GM18951 (cell line): Measurements from ENCODE around the gene HSF2BP.
"Not testable (repeated sequence)": the region's sequence is repeated elsewhere in the genome, so short reads cannot be mapped to it uniquely, and the experiment has no call there.

Source experiments
- POLR2A ChIP-seq: IDR thresholded peaks from 4 replicates; pipeline ENCODE4 v1.6.1; 2011; ENCODE audit warnings: mild to moderate bottlenecking; ENCODE audit not compliant: insufficient read length, insufficient read depth; ENCODE audit errors: extremely low read depth
- in situ Hi-C: fragments of 300-500 bp; cut with MboI; formaldehyde crosslinking; loops from one replicate; pipeline ENCODE4 v1.12.0; 2022; ENCODE audit warnings: low sequenced_read_pairs, mixed read lengths, inconsistent platforms; ENCODE audit not compliant: unreplicated experiment

The HSF2BP gene

GRCh38 chr21:43581453-43581852 lies 77.8 kb downstream of the HSF2BP start:
- TF ChIP-seq POLR2A: no peak

GRCh38 chr21:43578677-43579303 lies 80.5 kb downstream of the HSF2BP start:
- TF ChIP-seq POLR2A: no peak
- in situ Hi-C loops: no loop called here

More at GRCh38 chr21:43581453-43581852, 77.8 kb downstream of the HSF2BP start:
- in situ Hi-C loops: no loop called here

GRCh38 chr21:43575473-43575844 lies 83.8 kb downstream of the HSF2BP start:
- in situ Hi-C loops: no loop called here

GRCh38 chr21:43574741-43575472 lies 84.4 kb downstream of the HSF2BP start:
- TF ChIP-seq POLR2A: no peak
- in situ Hi-C loops: no loop called here

More at GRCh38 chr21:43575473-43575844, 83.8 kb downstream of the HSF2BP start:
- no peak for TF ChIP-seq POLR2A

- no peak for TF ChIP-seq POLR2A
- in situ Hi-C loops: no loop called here
These were observed 85.4 kb downstream of the HSF2BP start for GRCh38 chr21:43573921-43574320.

- in situ Hi-C loops: no loop called here
- no peak for TF ChIP-seq POLR2A
These were observed 86.8 kb downstream of the HSF2BP start for GRCh38 chr21:43572446-43572845.

- TF ChIP-seq POLR2A: no peak
These were observed 87.3 kb downstream of the HSF2BP start for GRCh38 chr21:43571976-43572375.

GRCh38 chr21:43570195-43570594 lies 89.1 kb downstream of the HSF2BP start:
- in situ Hi-C loops: not testable (repeated sequence)

More at GRCh38 chr21:43571976-43572375, 87.3 kb downstream of the HSF2BP start:
- in situ Hi-C loops: no loop called here

- in situ Hi-C loops: not testable (repeated sequence)
These were observed 96.8 kb downstream of the HSF2BP start for GRCh38 chr21:43562451-43562850.

GRCh38 chr21:43540561-43540960 lies 118.7 kb downstream of the HSF2BP start:
- in situ Hi-C loops: not testable (repeated sequence)

GRCh38 chr21:43522495-43523131 lies 136.7 kb downstream of the HSF2BP start:
- in situ Hi-C loops: not testable (repeated sequence)

GRCh38 chr21:43517701-43518100 lies 141.6 kb downstream of the HSF2BP start:
- in situ Hi-C loops: not testable (repeated sequence)

- in situ Hi-C loops: not testable (repeated sequence)
These were observed 142.2 kb downstream of the HSF2BP start for GRCh38 chr21:43516860-43517627.

- in situ Hi-C loops: not testable (repeated sequence)
These were observed 142.9 kb downstream of the HSF2BP start for GRCh38 chr21:43516295-43516847.

- in situ Hi-C loops: not testable (repeated sequence)
These were observed 144.5 kb downstream of the HSF2BP start for GRCh38 chr21:43514834-43515233.

GRCh38 chr21:43513023-43513422 lies 146.3 kb downstream of the HSF2BP start:
- in situ Hi-C loops: not testable (repeated sequence)

GRCh38 chr21:43511209-43511608 lies 148.1 kb downstream of the HSF2BP start:
- in situ Hi-C loops: not testable (repeated sequence)

- in situ Hi-C loops: not testable (repeated sequence)
These were observed 148.6 kb downstream of the HSF2BP start for GRCh38 chr21:43510669-43511068.

GRCh38 chr21:43503892-43504291 lies 155.4 kb downstream of the HSF2BP start:
- in situ Hi-C loops: not testable (repeated sequence)
